A673 (cell line): Measurements from ENCODE around the gene PMVK.

Source experiments
- CTCF ChIP-seq: fragments of 300-800, 200-600 bp; sonication (generic); conservative IDR thresholded peaks from 2 replicates; pipeline ENCODE4 v1.5.1; 2017; ENCODE audit warnings: low read depth, mild to moderate bottlenecking, antibody characterized with exemption, low read length, moderate library complexity, mixed read lengths
- EZH2 ChIP-seq: fragments of 200-600 bp; sonication (generic); IDR thresholded peaks from 2 replicates; pipeline ENCODE4 v1.6.1; 2017; ENCODE audit warnings: borderline replicate concordance, low read depth, mild to moderate bottlenecking, mixed read lengths, antibody characterized with exemption, low read length; ENCODE audit not compliant: poor library complexity, severe bottlenecking

GRCh38 chr1:154941333-154942013 lies 5.0 kb upstream of the PMVK start:
- TF ChIP-seq CTCF (no peak), EZH2 (no peak)
